ENCODE data around the gene DPH3. TPM values are rescaled to one million over a fixed set of nuclear protein-coding genes. Genes with fewer than 3 reads are reported as not detected.

Gene DPH3
- total and polyA plus RNA-seq, 4 donors: 11.7 to 22.0 (median 16.3) TPM

- TF ChIP-seq CTCF (IDR thresholded peaks at IDR 0.05; ENCODE audit: control extremely low read depth, extremely low read depth): no peak
- DNase-seq: no peak
- H3K9me3 ChIP-seq (ENCODE audit: control insufficient read depth in 4 of 4, insufficient read depth in 3 of 4, low read length in 3 of 4): no peaks in the 10 kb centered on the region
- 74 to 84% methylated on average over 2 of the region's 2 CpGs for WGBS, 2 donors
- no peak for ATAC-seq (ENCODE audit: insufficient read depth, low FRiP score)
- no peak overlapping the region for H3K27ac ChIP-seq (ENCODE audit: low read depth in 1 of 2, low read length in 1 of 2)
- H3K4me3 ChIP-seq: no peak overlapping the region
- peaks cover 0 to 3% (median 0%) of the 10 kb centered on the region in 5 donors for H3K4me1 ChIP-seq (ENCODE audit: control insufficient read depth in 5 of 5, insufficient read depth in 5 of 5, low read length in 5 of 5)
- H3K36me3 ChIP-seq (ENCODE audit: control insufficient read depth in 4 of 4, insufficient read depth in 4 of 4, low read length in 4 of 4): peaks cover 0 to 3% (median 1%) of the 10 kb centered on the region in 4 donors
- H3K9ac ChIP-seq (ENCODE audit: insufficient read depth in 1 of 2, low read length in 2 of 2): no peak overlapping the region
- H3K27me3 ChIP-seq (ENCODE audit: control insufficient read depth in 3 of 3, insufficient read depth in 3 of 3, low read length in 2 of 3): no peaks in the 10 kb centered on the region
Measured at GRCh38 chr3:16252988-16253387, 11.8 kb downstream of the DPH3 start.

GRCh38 chr3:16252243-16252978 is 12.3 kb downstream of the DPH3 start:
- no peak for DNase-seq
- 68 to 82% methylated on average over 7 of the region's 7 CpGs for WGBS, 2 donors
- TF ChIP-seq CTCF (IDR thresholded peaks at IDR 0.05; ENCODE audit: control extremely low read depth, extremely low read depth): no peak
- no peak overlapping the region for H3K27ac ChIP-seq (ENCODE audit: low read depth in 1 of 2, low read length in 1 of 2)
- peaks cover 0 to 3% (median 1%) of the 10 kb centered on the region in 4 donors for H3K36me3 ChIP-seq (ENCODE audit: control insufficient read depth in 4 of 4, insufficient read depth in 4 of 4, low read length in 4 of 4)
- no peaks in the 10 kb centered on the region for H3K27me3 ChIP-seq (ENCODE audit: control insufficient read depth in 3 of 3, insufficient read depth in 3 of 3, low read length in 2 of 3)
- peaks cover 0 to 3% (median 0%) of the 10 kb centered on the region in 5 donors for H3K4me1 ChIP-seq (ENCODE audit: control insufficient read depth in 5 of 5, insufficient read depth in 5 of 5, low read length in 5 of 5)
- ATAC-seq (ENCODE audit: insufficient read depth, low FRiP score): no peak
- no peaks in the 10 kb centered on the region for H3K9me3 ChIP-seq (ENCODE audit: control insufficient read depth in 4 of 4, insufficient read depth in 3 of 4, low read length in 3 of 4)
- H3K4me3 ChIP-seq: no peak overlapping the region
- H3K9ac ChIP-seq (ENCODE audit: insufficient read depth in 1 of 2, low read length in 2 of 2): no peak overlapping the region

GRCh38 chr3:16251316-16252085 is 13.2 kb downstream of the DPH3 start:
- Histone ChIP-seq H3K9me3 (ENCODE audit: control insufficient read depth in 4 of 4, insufficient read depth in 3 of 4, low read length in 3 of 4) (no peaks in the 10 kb centered on the region), H3K9ac (ENCODE audit: insufficient read depth in 1 of 2, low read length in 2 of 2) (no peak overlapping the region), H3K36me3 (ENCODE audit: control insufficient read depth in 4 of 4, insufficient read depth in 4 of 4, low read length in 4 of 4) (peaks cover 0 to 3% (median under 1%) of the 10 kb centered on the region in 4 donors), H3K4me1 (ENCODE audit: control insufficient read depth in 5 of 5, insufficient read depth in 5 of 5, low read length in 5 of 5) (peaks cover 0 to 3% (median 0%) of the 10 kb centered on the region in 5 donors), H3K4me3 (no peak overlapping the region), H3K27me3 (ENCODE audit: control insufficient read depth in 3 of 3, insufficient read depth in 3 of 3, low read length in 2 of 3) (no peaks in the 10 kb centered on the region), H3K27ac (ENCODE audit: low read depth in 1 of 2, low read length in 1 of 2) (no peak overlapping the region)
- TF ChIP-seq CTCF (IDR thresholded peaks at IDR 0.05; ENCODE audit: control extremely low read depth, extremely low read depth): no peak
- 71% methylated on average over 9 of the region's 9 CpGs for WGBS, 2 donors
- ATAC-seq (ENCODE audit: insufficient read depth, low FRiP score) (no peak), DNase-seq (no peak)
